Stimulated activated CD8-positive, alpha-beta memory T cell treated with anti-CD3 and anti-CD28 coated beads, Interleukin-2, amount 100 ng/mL, for 1 hour (primary cell): Measurements from ENCODE around the gene GMFB.

Experiments
- DNase-seq, 2 donors: peaks; one replicate each; pipeline ENCODE4 v3.0.0-alpha.2; 2020; ENCODE audit warnings: low read depth in 2 of 2

Gene GMFB

DNA sequence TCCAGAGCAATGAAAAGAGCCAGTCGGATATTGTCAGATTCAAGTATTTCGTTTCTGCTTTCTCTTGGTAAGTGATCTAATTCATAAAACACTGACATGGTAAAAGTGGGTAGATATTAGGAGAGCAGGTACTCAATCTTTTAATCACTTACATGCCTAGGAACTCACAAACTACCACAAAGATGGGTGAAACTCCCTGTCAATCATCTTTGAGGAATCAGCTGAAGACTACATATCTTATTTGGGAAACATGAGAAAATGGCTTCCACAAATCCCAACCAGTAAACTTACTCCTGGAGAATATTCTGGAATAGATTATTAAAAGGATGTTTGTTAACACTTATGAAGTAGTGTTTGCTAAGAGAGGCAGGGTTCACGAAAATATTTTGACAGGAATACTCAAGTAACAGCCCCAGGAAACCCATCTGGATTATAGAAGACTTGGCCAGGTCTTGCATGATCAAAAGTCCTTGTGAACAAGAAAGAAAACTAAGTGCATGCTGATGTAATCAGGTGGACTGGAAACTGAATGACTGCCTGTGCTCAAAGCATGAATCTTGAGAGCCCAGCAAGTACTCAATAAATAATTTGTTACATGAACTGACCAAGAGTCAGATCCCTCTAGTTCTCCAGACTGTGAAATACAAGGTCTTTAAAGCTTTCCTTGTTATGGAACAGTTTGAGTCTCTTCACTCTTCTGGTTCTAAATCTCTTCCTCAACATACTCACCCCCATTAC, 63.1 kb downstream of the GMFB start:
- DNase-seq: no peak

DNA sequence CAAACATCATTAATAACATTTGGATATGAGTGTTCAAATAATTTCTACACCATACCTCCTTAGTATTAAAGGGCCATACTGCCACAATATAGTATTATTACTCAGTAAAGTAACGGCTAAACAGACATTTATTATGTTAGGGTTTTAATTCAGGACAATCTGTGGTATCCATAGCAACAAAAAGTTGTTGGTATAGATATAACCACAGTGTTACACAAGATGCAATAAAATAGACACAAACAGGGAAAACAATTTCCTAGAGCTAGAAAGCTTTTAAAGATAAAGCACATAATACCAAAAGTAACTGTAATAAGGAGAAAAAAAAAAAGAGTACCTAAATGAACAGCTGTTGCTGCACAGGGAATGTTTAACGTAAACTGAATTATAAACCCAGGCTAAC, 63.7 kb downstream of the GMFB start:
- no peak for DNase-seq
